Neuronal stem cell (in vitro differentiated cells): ENCODE data around the gene PKIB.
A peak's percentile ranks its signal among the peaks of the same experiment; 100 is the strongest.
"Not testable (repeated sequence)": the region's sequence is repeated elsewhere in the genome, so short reads cannot be mapped to it uniquely, and the experiment has no call there.

Experiments
- DNase-seq: peaks from one replicate; pipeline ENCODE4 v3.0.0-alpha.2; 2013; ENCODE audit warnings: low spot score
- H2AFZ ChIP-seq: one replicate; pipeline ENCODE4 v1.6.1; 2013; ENCODE audit warnings: mild to moderate bottlenecking, low read length, inconsistent platforms
- H2AK5ac ChIP-seq: 2 replicates; pipeline ENCODE4 v1.6.1; 2013; ENCODE audit warnings: low read depth, mild to moderate bottlenecking, inconsistent platforms, low read length, moderate library complexity, mixed read lengths
- H2BK120ac ChIP-seq: 2 replicates; pipeline ENCODE4 v1.6.1; 2013; ENCODE audit warnings: low read depth, mild to moderate bottlenecking, inconsistent platforms, low read length, moderate library complexity, mixed read lengths
- H2BK12ac ChIP-seq: one replicate; pipeline ENCODE4 v1.6.1; 2013; ENCODE audit warnings: low read length, inconsistent platforms
- H2BK15ac ChIP-seq: 2 replicates; pipeline ENCODE4 v1.6.1; 2013; ENCODE audit warnings: mild to moderate bottlenecking, low read length, inconsistent platforms, mixed read lengths
- H2BK5ac ChIP-seq: one replicate; pipeline ENCODE4 v1.6.1; 2013; ENCODE audit warnings: inconsistent platforms, mild to moderate bottlenecking, low read length, moderate library complexity
- H3K14ac ChIP-seq: one replicate; pipeline ENCODE4 v1.6.1; 2013; ENCODE audit warnings: low read length, inconsistent platforms
- H3K18ac ChIP-seq: 2 replicates; pipeline ENCODE4 v1.6.1; 2013; ENCODE audit warnings: low read length, inconsistent platforms
- H3K23ac ChIP-seq: 2 replicates; pipeline ENCODE4 v1.6.1; 2013; ENCODE audit warnings: low read depth, mild to moderate bottlenecking, mixed read lengths, low read length, inconsistent platforms; ENCODE audit not compliant: poor library complexity
- H3K27ac ChIP-seq: replicated peaks from 3 replicates; pipeline ENCODE4 v1.5.1; 2013; ENCODE audit warnings: low read length, inconsistent platforms
- H3K27me3 ChIP-seq, 3 experiments: 2 replicates each; pipeline ENCODE4 v1.6.1; 2013; ENCODE audit warnings: low read length in 3 of 3, mild to moderate bottlenecking in 2 of 3, inconsistent platforms in 1 of 3, low read depth in 1 of 3, mixed read lengths in 1 of 3, moderate library complexity in 1 of 3; ENCODE audit not compliant: control insufficient read depth in 3 of 3, insufficient read depth in 3 of 3
- H3K36me3 ChIP-seq, 2 donors: replicated peaks in 1 of 2; 2 replicates each; pipeline ENCODE4 v1.6.1; 2013; ENCODE audit warnings: low read length in 2 of 2; ENCODE audit not compliant: control insufficient read depth in 2 of 2, insufficient read depth in 2 of 2
- H3K4ac ChIP-seq: 2 replicates; pipeline ENCODE4 v1.6.1; 2013; ENCODE audit warnings: inconsistent platforms, mild to moderate bottlenecking, low read length, moderate library complexity
- H3K4me1 ChIP-seq, 2 donors: 1 replicate in 1 of 2; 2 replicates in 1 of 2; pipeline ENCODE4 v1.6.1; 2013; ENCODE audit warnings: low read length in 2 of 2, low read depth in 1 of 2; ENCODE audit not compliant: control insufficient read depth in 2 of 2, insufficient read depth in 1 of 2
- H3K4me2 ChIP-seq: one replicate; pipeline ENCODE4 v1.6.1; 2013; ENCODE audit warnings: mild to moderate bottlenecking, low read length, inconsistent platforms; ENCODE audit not compliant: insufficient read depth, poor library complexity, severe bottlenecking
- H3K4me3 ChIP-seq, 2 donors: 2 replicates each; pipeline ENCODE4 v1.5.1; 2013; ENCODE audit warnings: low read length in 2 of 2, mild to moderate bottlenecking in 2 of 2, inconsistent platforms in 1 of 2, moderate library complexity in 1 of 2
- H3K79me1 ChIP-seq: one replicate; pipeline ENCODE4 v1.6.1; 2013; ENCODE audit warnings: low read depth, mild to moderate bottlenecking, inconsistent platforms, low read length, moderate library complexity
- H3K9ac ChIP-seq: one replicate; pipeline ENCODE4 v1.6.1; 2013; ENCODE audit warnings: mild to moderate bottlenecking, low read depth, low read length, inconsistent platforms; ENCODE audit not compliant: poor library complexity
- H3K9me3 ChIP-seq, 2 donors: replicated peaks in 1 of 2; 2 replicates each; pipeline versions ENCODE3 to v1.6.1; 2013; ENCODE audit warnings: low read length in 2 of 2, mild to moderate bottlenecking in 2 of 2, inconsistent platforms in 1 of 2, low read depth in 1 of 2, mixed read lengths in 1 of 2, moderate library complexity in 1 of 2; ENCODE audit not compliant: control insufficient read depth in 2 of 2, insufficient read depth in 1 of 2
- H4K8ac ChIP-seq: one replicate; pipeline ENCODE4 v1.6.1; 2013; ENCODE audit warnings: low read depth, mild to moderate bottlenecking, inconsistent platforms, low read length, moderate library complexity
- H4K91ac ChIP-seq: one replicate; pipeline ENCODE4 v1.6.1; 2013; ENCODE audit warnings: low read length, low read depth, mild to moderate bottlenecking, inconsistent platforms; ENCODE audit not compliant: poor library complexity
- WGBS, 2 donors: extraction: QIAGEN DNeasy Blood & Tissue Kit; methylation state at CpG; one replicate each; pipeline ENCODE4 v1.1.7; 2013; ENCODE audit warnings: missing lambda C conversion rate in 2 of 2, mixed read lengths in 1 of 2; ENCODE audit not compliant: insufficient read length in 2 of 2, insufficient replicate concordance in 1 of 2; ENCODE audit errors: extremely low coverage in 2 of 2; 5-methylcytosine and 5-hydroxymethylcytosine counted together

PKIB gene

GRCh38 chr6:122589115-122589514 lies 21.1 kb upstream of the PKIB start:
- H3K23ac ChIP-seq, result no peak overlapping the region
- H2BK5ac ChIP-seq, result no peak overlapping the region
- H3K18ac ChIP-seq, result no peak overlapping the region
- no peak overlapping the region for H3K14ac ChIP-seq
- no peak overlapping the region for H2BK15ac ChIP-seq
- H4K8ac ChIP-seq, result no peak overlapping the region
- H2AK5ac ChIP-seq, result no peak overlapping the region
- DNase-seq, result no peak
- no peaks in the 10 kb centered on the region for H3K79me1 ChIP-seq
- no peak overlapping the region for H3K9ac ChIP-seq
- H3K9me3 ChIP-seq, result peaks cover 2% of the 10 kb centered on the region in 2 donors
- no peaks in the 10 kb centered on the region for H3K4me1 ChIP-seq
- no peaks in the 10 kb centered on the region for H3K27me3 ChIP-seq
- no peak overlapping the region for H3K4ac ChIP-seq
- H2BK120ac ChIP-seq, result no peak overlapping the region
- H3K36me3 ChIP-seq, result peaks cover 0 to 3% of the 10 kb centered on the region in 2 donors
- no peak overlapping the region for H3K27ac ChIP-seq
- H2AFZ ChIP-seq, result no peak overlapping the region
- 100% methylated on average over 1 of the region's 1 CpG; no CpG with 5 or more reads in 1 of the 2 donors for WGBS, 2 donors
- H2BK12ac ChIP-seq, result no peak overlapping the region
- H3K4me2 ChIP-seq, result no peak overlapping the region
- H4K91ac ChIP-seq, result no peak overlapping the region
- no peak overlapping the region for H3K4me3 ChIP-seq

- H3K4me2 ChIP-seq, H2AK5ac ChIP-seq, H3K18ac ChIP-seq, H3K4ac ChIP-seq, DNase-seq, H2AFZ ChIP-seq, H3K27me3 ChIP-seq, H4K8ac ChIP-seq, H2BK12ac ChIP-seq, H3K23ac ChIP-seq, H3K9me3 ChIP-seq, H2BK15ac ChIP-seq, H4K91ac ChIP-seq, H3K9ac ChIP-seq, H2BK5ac ChIP-seq, H3K4me3 ChIP-seq, H2BK120ac ChIP-seq, H3K79me1 ChIP-seq, H3K27ac ChIP-seq, H3K4me1 ChIP-seq, H3K14ac ChIP-seq, H3K36me3 ChIP-seq: not testable (repeated sequence)
- WGBS, 2 donors, result no CpG with 5 or more reads among the region's 2 CpGs
Observed at GRCh38 chr6:122598295-122598694, 11.9 kb upstream of the PKIB start.

- Histone ChIP-seq H3K79me1 (no peaks in the 10 kb centered on the region), H2AFZ (no peak overlapping the region), H2AK5ac (no peak overlapping the region), H2BK12ac (no peak overlapping the region), H3K27me3 (peaks cover 0 to 11% (median under 1%) of the 10 kb centered on the region in 3 experiments), H4K91ac (no peak overlapping the region), H3K23ac (no peak overlapping the region), H3K36me3 (no peaks in the 10 kb centered on the region), H3K27ac (no peak overlapping the region), H3K18ac (no peak overlapping the region), H4K8ac (no peak overlapping the region), H2BK120ac (no peak overlapping the region), H3K4me1 (no peaks in the 10 kb centered on the region), H3K14ac (no peak overlapping the region), H3K4me2 (no peak overlapping the region), H2BK5ac (no peak overlapping the region), H3K4ac (no peak overlapping the region), H3K4me3 (no peak overlapping the region), H3K9ac (no peak overlapping the region), H2BK15ac (no peak overlapping the region), H3K9me3 (no peaks in the 10 kb centered on the region)
- DNase-seq, result no peak
Observed at GRCh38 chr6:122604676-122605075, 5.5 kb upstream of the PKIB start.

GRCh38 chr6:122610690-122611455 lies 668 bp downstream of the PKIB start:
- H3K79me1 ChIP-seq, result no peaks in the 10 kb centered on the region
- peaks cover 0 to 37% (median 17%) of the 10 kb centered on the region in 3 experiments for H3K27me3 ChIP-seq
- H2BK15ac ChIP-seq, result no peak overlapping the region
- H4K8ac ChIP-seq, result no peak overlapping the region
- H3K9ac ChIP-seq, result peak overlapping the region; percentile 86
- DNase-seq, result peak; percentile 45
- H2AFZ ChIP-seq, result peak overlapping the region; percentile 90
- peak overlapping the region; percentile 43 to 74 for H3K4me3 ChIP-seq
- H2BK12ac ChIP-seq, result no peak overlapping the region
- peak overlapping the region; percentile 86 for H3K4me2 ChIP-seq
- H3K9me3 ChIP-seq, result no peaks in the 10 kb centered on the region
- H2AK5ac ChIP-seq, result no peak overlapping the region
- H4K91ac ChIP-seq, result no peak overlapping the region
- H3K14ac ChIP-seq, result no peak overlapping the region
- no peak overlapping the region for H2BK5ac ChIP-seq
- peaks cover 0 to 4% of the 10 kb centered on the region in 2 donors for H3K4me1 ChIP-seq
- no CpG with 5 or more reads among the region's 42 CpGs for WGBS, 2 donors
- H3K18ac ChIP-seq, result peak overlapping the region; percentile 83
- H3K36me3 ChIP-seq, result no peaks in the 10 kb centered on the region
- no peak overlapping the region for H3K23ac ChIP-seq
- no peak overlapping the region for H2BK120ac ChIP-seq
- no peak overlapping the region for H3K4ac ChIP-seq
- no peak overlapping the region for H3K27ac ChIP-seq
